HEK293 (cell line): ENCODE measurements around the gene ZNF821.

Experiments
- FEZF1 ChIP-seq: fragments of 450-650 bp; formaldehyde crosslinking; IDR thresholded peaks from 2 replicates; pipeline ENCODE4 v1.5.1; 2016; ENCODE audit warnings: missing biosample characterization, missing genetic modification characterization
- GLI4 ChIP-seq: fragments of 450-650 bp; formaldehyde crosslinking; IDR thresholded peaks from 2 replicates; pipeline ENCODE4 v1.5.1; 2016; ENCODE audit warnings: missing biosample characterization, missing genetic modification characterization
- GLIS1 ChIP-seq: fragments of 450-650 bp; formaldehyde crosslinking; IDR thresholded peaks from 2 replicates; pipeline ENCODE4 v1.5.1; 2016; ENCODE audit warnings: missing biosample characterization, missing genetic modification characterization
- IKZF3 ChIP-seq: fragments of 450-650 bp; IDR thresholded peaks from 2 replicates; pipeline ENCODE4 v1.5.0; 2018; ENCODE audit warnings: missing biosample characterization, mild to moderate bottlenecking, missing genetic modification characterization, moderate library complexity
- KLF10 ChIP-seq: fragments of 450-650 bp; IDR thresholded peaks from 2 replicates; pipeline ENCODE4 v1.5.1; 2018; ENCODE audit warnings: missing biosample characterization, mild to moderate bottlenecking, missing genetic modification characterization
- OVOL3 ChIP-seq: fragments of 450-650 bp; formaldehyde crosslinking; IDR thresholded peaks from 2 replicates; pipeline ENCODE4 v1.5.1; 2016; ENCODE audit warnings: missing biosample characterization, missing genetic modification characterization
- ZBTB21 ChIP-seq: fragments of 450-650 bp; formaldehyde crosslinking; IDR thresholded peaks from 2 replicates; pipeline ENCODE4 v1.5.1; 2017; ENCODE audit warnings: missing biosample characterization, missing genetic modification characterization
- ZFP3 ChIP-seq: fragments of 450-650 bp; formaldehyde crosslinking; IDR thresholded peaks from 2 replicates; pipeline ENCODE4 v1.5.1; 2016; ENCODE audit warnings: low read depth, missing biosample characterization, missing genetic modification characterization
- ZIC2 ChIP-seq: fragments of 450-650 bp; formaldehyde crosslinking; IDR thresholded peaks from 2 replicates; pipeline ENCODE4 v1.5.1; 2016; ENCODE audit warnings: missing biosample characterization, missing genetic modification characterization
- ZNF169 ChIP-seq: fragments of 450-650 bp; formaldehyde crosslinking; IDR thresholded peaks from 2 replicates; pipeline ENCODE4 v1.5.1; 2016; ENCODE audit warnings: missing biosample characterization, missing genetic modification characterization
- ZNF211 ChIP-seq: fragments of 450-650 bp; formaldehyde crosslinking; IDR thresholded peaks from 2 replicates; pipeline ENCODE4 v1.5.1; 2016; ENCODE audit warnings: low read depth, missing biosample characterization, missing genetic modification characterization
- ZNF24 ChIP-seq: fragments of 450-650 bp; formaldehyde crosslinking; IDR thresholded peaks from 2 replicates; pipeline ENCODE4 v1.5.1; 2016; ENCODE audit warnings: missing biosample characterization, missing genetic modification characterization
- ZNF366 ChIP-seq: fragments of 450-650 bp; formaldehyde crosslinking; conservative IDR thresholded peaks from 2 replicates; pipeline ENCODE4 v1.5.1; 2016; ENCODE audit warnings: missing biosample characterization, missing genetic modification characterization
- ZNF510 ChIP-seq: fragments of 450-650 bp; formaldehyde crosslinking; IDR thresholded peaks from 2 replicates; pipeline ENCODE4 v1.5.1; 2018; ENCODE audit warnings: mild to moderate bottlenecking, missing genetic modification characterization, missing biosample characterization; ENCODE audit not compliant: insufficient replicate concordance
- ZNF585B ChIP-seq: fragments of 450-650 bp; formaldehyde crosslinking; IDR thresholded peaks from 2 replicates; pipeline ENCODE4 v1.5.1; 2016; ENCODE audit warnings: missing biosample characterization, missing genetic modification characterization
- ZNF664 ChIP-seq: fragments of 450-650 bp; formaldehyde crosslinking; IDR thresholded peaks from 2 replicates; pipeline ENCODE4 v1.5.1; 2016; ENCODE audit warnings: missing biosample characterization, missing genetic modification characterization
- TF ChIP-seq, protein P1 (sequence below): fragments of 450-650 bp; formaldehyde crosslinking; IDR thresholded peaks from 2 replicates; pipeline ENCODE4 v1.5.1; 2016; ENCODE audit warnings: missing biosample characterization, missing genetic modification characterization, low read depth
- TF ChIP-seq, protein P2 (sequence below): fragments of 450-650 bp; formaldehyde crosslinking; IDR thresholded peaks from 2 replicates; pipeline ENCODE4 v1.5.1; 2017; ENCODE audit warnings: missing biosample characterization, mild to moderate bottlenecking, missing genetic modification characterization, moderate library complexity
- TF ChIP-seq, protein P3 (sequence below): fragments of 450-650 bp; formaldehyde crosslinking; IDR thresholded peaks from 2 replicates; pipeline ENCODE4 v1.5.1; 2016; ENCODE audit warnings: missing biosample characterization, missing genetic modification characterization, low read depth
- TF ChIP-seq, protein P4 (sequence below): fragments of 450-650 bp; formaldehyde crosslinking; IDR thresholded peaks from 2 replicates; pipeline ENCODE4 v1.5.1; 2016; ENCODE audit warnings: missing biosample characterization, missing genetic modification characterization
- TF ChIP-seq, protein P5 (sequence below): fragments of 450-650 bp; formaldehyde crosslinking; IDR thresholded peaks from 2 replicates; pipeline ENCODE4 v1.5.1; 2016; ENCODE audit warnings: missing biosample characterization, missing genetic modification characterization
- TF ChIP-seq, protein P6 (sequence below): IDR thresholded peaks from 2 replicates; pipeline ENCODE4 v1.6.1; 2011; ENCODE audit warnings: mild to moderate bottlenecking, low read depth, low read length, borderline replicate concordance
- TF ChIP-seq, protein P7 (sequence below): fragments of 450-650 bp; formaldehyde crosslinking; IDR thresholded peaks from 2 replicates; pipeline ENCODE4 v1.5.1; 2016; ENCODE audit warnings: missing biosample characterization, missing genetic modification characterization

Gene ZNF821

DNA sequence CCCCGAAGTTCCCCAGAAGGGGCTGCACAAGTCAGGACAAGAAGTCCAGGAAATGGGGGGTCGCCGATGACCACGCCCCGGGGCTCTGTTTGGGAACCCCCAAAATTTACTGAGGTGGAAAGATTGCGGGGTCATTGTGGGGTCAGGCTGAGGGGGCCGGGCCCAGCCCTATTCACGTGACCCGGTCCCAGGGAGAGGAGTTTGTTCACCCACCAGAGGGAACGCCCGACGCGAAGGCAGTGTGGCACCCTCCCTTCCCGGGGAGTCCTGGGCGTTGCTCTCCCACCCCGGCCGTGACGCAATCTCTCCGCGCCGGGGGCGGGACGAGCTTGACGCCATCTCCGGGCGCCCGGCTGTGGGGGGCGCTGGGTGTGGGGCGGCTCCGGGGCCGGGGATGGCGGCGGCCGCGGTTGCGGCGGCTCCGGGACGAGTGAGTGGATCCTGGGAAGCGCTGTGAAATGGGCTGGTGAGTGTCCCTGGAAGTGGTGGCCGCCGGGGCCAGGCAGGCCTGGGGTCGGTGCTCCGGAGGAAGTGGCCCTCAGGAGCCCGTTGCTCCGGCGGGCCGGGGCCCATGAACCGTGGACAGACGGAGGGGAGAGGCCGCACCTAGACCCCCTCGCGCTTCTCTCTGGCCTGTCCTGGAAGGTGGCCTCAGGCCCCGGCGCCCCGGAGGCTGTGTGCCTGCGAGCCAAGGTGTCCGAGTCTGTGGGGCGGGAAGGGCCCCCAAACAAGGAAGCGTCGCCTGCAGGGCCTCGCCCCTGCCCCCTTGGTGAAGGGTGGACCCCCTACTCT, 38.1 kb downstream of the ZNF821 start, which contains the start of gene ATXN1L (continued):
- TF ChIP-seq, protein P1, sequence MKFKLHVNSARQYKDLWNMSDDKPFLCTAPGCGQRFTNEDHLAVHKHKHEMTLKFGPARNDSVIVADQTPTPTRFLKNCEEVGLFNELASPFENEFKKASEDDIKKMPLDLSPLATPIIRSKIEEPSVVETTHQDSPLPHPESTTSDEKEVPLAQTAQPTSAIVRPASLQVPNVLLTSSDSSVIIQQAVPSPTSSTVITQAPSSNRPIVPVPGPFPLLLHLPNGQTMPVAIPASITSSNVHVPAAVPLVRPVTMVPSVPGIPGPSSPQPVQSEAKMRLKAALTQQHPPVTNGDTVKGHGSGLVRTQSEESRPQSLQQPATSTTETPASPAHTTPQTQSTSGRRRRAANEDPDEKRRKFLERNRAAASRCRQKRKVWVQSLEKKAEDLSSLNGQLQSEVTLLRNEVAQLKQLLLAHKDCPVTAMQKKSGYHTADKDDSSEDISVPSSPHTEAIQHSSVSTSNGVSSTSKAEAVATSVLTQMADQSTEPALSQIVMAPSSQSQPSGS (tag by site-specific recombination): 0 out of 2 replicates have a peak, but pooled peaks have one; percentile 14
- TF ChIP-seq ZNF510: no peak
- no peak for TF ChIP-seq ZNF169
- TF ChIP-seq, protein P2, sequence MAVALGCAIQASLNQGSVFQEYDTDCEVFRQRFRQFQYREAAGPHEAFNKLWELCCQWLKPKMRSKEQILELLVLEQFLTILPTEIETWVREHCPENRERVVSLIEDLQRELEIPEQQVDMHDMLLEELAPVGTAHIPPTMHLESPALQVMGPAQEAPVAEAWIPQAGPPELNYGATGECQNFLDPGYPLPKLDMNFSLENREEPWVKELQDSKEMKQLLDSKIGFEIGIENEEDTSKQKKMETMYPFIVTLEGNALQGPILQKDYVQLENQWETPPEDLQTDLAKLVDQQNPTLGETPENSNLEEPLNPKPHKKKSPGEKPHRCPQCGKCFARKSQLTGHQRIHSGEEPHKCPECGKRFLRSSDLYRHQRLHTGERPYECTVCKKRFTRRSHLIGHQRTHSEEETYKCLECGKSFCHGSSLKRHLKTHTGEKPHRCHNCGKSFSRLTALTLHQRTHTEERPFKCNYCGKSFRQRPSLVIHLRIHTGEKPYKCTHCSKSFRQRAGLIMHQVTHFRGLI: peak; percentile 55; the same call in 1 of the 2 replicates
- TF ChIP-seq KLF10 (tag by site-specific recombination): peak; percentile 86
- TF ChIP-seq ZNF664 (tag by site-specific recombination): no peak
- TF ChIP-seq ZBTB21 (tag by site-specific recombination): 0 out of 2 replicates have a peak, but pooled peaks have one; percentile 51
- TF ChIP-seq ZNF211 (tag by site-specific recombination): no peak
- TF ChIP-seq GLI4 (tag by site-specific recombination): no peak
- no peak for TF ChIP-seq OVOL3 (tag by site-specific recombination)
- TF ChIP-seq, protein P3, sequence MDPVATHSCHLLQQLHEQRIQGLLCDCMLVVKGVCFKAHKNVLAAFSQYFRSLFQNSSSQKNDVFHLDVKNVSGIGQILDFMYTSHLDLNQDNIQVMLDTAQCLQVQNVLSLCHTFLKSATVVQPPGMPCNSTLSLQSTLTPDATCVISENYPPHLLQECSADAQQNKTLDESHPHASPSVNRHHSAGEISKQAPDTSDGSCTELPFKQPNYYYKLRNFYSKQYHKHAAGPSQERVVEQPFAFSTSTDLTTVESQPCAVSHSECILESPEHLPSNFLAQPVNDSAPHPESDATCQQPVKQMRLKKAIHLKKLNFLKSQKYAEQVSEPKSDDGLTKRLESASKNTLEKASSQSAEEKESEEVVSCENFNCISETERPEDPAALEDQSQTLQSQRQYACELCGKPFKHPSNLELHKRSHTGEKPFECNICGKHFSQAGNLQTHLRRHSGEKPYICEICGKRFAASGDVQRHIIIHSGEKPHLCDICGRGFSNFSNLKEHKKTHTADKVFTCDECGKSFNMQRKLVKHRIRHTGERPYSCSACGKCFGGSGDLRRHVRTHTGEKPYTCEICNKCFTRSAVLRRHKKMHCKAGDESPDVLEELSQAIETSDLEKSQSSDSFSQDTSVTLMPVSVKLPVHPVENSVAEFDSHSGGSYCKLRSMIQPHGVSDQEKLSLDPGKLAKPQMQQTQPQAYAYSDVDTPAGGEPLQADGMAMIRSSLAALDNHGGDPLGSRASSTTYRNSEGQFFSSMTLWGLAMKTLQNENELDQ: no peak
- no peak for TF ChIP-seq ZFP3 (tag by site-specific recombination)
- peak; percentile 61 for TF ChIP-seq IKZF3 (tag by site-specific recombination)
- TF ChIP-seq, protein P4, sequence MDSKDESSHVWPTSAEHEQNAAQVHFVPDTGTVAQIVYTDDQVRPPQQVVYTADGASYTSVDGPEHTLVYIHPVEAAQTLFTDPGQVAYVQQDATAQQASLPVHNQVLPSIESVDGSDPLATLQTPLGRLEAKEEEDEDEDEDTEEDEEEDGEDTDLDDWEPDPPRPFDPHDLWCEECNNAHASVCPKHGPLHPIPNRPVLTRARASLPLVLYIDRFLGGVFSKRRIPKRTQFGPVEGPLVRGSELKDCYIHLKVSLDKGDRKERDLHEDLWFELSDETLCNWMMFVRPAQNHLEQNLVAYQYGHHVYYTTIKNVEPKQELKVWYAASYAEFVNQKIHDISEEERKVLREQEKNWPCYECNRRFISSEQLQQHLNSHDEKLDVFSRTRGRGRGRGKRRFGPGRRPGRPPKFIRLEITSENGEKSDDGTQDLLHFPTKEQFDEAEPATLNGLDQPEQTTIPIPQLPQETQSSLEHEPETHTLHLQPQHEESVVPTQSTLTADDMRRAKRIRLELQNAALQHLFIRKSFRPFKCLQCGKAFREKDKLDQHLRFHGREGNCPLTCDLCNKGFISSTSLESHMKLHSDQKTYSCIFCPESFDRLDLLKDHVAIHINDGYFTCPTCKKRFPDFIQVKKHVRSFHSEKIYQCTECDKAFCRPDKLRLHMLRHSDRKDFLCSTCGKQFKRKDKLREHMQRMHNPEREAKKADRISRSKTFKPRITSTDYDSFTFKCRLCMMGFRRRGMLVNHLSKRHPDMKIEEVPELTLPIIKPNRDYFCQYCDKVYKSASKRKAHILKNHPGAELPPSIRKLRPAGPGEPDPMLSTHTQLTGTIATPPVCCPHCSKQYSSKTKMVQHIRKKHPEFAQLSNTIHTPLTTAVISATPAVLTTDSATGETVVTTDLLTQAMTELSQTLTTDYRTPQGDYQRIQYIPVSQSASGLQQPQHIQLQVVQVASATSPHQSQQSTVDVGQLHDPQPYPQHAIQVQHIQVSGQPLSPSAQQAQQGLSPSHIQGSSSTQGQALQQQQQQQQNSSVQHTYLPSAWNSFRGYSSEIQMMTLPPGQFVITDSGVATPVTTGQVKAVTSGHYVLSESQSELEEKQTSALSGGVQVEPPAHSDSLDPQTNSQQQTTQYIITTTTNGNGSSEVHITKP (tag by site-specific recombination): peak; percentile 73
- TF ChIP-seq, protein P5, sequence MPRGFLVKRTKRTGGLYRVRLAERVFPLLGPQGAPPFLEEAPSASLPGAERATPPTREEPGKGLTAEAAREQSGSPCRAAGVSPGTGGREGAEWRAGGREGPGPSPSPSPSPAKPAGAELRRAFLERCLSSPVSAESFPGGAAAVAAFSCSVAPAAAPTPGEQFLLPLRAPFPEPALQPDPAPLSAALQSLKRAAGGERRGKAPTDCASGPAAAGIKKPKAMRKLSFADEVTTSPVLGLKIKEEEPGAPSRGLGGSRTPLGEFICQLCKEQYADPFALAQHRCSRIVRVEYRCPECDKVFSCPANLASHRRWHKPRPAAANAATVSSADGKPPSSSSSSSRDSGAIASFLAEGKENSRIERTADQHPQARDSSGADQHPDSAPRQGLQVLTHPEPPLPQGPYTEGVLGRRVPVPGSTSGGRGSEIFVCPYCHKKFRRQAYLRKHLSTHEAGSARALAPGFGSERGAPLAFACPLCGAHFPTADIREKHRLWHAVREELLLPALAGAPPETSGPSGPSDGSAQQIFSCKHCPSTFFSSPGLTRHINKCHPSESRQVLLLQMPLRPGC (tag by site-specific recombination): no peak
- TF ChIP-seq ZNF585B: no peak
- TF ChIP-seq, protein P6, sequence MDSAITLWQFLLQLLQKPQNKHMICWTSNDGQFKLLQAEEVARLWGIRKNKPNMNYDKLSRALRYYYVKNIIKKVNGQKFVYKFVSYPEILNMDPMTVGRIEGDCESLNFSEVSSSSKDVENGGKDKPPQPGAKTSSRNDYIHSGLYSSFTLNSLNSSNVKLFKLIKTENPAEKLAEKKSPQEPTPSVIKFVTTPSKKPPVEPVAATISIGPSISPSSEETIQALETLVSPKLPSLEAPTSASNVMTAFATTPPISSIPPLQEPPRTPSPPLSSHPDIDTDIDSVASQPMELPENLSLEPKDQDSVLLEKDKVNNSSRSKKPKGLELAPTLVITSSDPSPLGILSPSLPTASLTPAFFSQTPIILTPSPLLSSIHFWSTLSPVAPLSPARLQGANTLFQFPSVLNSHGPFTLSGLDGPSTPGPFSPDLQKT: no peak
- TF ChIP-seq, protein P7, sequence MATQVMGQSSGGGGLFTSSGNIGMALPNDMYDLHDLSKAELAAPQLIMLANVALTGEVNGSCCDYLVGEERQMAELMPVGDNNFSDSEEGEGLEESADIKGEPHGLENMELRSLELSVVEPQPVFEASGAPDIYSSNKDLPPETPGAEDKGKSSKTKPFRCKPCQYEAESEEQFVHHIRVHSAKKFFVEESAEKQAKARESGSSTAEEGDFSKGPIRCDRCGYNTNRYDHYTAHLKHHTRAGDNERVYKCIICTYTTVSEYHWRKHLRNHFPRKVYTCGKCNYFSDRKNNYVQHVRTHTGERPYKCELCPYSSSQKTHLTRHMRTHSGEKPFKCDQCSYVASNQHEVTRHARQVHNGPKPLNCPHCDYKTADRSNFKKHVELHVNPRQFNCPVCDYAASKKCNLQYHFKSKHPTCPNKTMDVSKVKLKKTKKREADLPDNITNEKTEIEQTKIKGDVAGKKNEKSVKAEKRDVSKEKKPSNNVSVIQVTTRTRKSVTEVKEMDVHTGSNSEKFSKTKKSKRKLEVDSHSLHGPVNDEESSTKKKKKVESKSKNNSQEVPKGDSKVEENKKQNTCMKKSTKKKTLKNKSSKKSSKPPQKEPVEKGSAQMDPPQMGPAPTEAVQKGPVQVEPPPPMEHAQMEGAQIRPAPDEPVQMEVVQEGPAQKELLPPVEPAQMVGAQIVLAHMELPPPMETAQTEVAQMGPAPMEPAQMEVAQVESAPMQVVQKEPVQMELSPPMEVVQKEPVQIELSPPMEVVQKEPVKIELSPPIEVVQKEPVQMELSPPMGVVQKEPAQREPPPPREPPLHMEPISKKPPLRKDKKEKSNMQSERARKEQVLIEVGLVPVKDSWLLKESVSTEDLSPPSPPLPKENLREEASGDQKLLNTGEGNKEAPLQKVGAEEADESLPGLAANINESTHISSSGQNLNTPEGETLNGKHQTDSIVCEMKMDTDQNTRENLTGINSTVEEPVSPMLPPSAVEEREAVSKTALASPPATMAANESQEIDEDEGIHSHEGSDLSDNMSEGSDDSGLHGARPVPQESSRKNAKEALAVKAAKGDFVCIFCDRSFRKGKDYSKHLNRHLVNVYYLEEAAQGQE (tag by site-specific recombination): no peak
- TF ChIP-seq ZNF24 (tag by site-specific recombination): no peak
- no peak for TF ChIP-seq FEZF1 (tag by site-specific recombination)
- peak; percentile 79 for TF ChIP-seq GLIS1 (tag by site-specific recombination)
- TF ChIP-seq ZNF366 (tag by site-specific recombination): no peak
- no peak for TF ChIP-seq ZIC2 (tag by site-specific recombination)
